Pulmonary artery endothelial cell (primary cell): ENCODE measurements around the gene RIMBP2. TPM values are rescaled to one million over a fixed set of nuclear protein-coding genes. Genes with fewer than 3 reads are reported as not detected.

Experiments used
- DNase-seq: peaks from one replicate; pipeline ENCODE4 v3.0.0-alpha.2; 2011; ENCODE audit warnings: low read depth, low spot score
- total RNA-seq: library from RNA; depleted of rRNA; stranded (reverse); fragments of >200 nt; gene quantifications from 2 replicates; pipeline ENCODE4 v1.2.3, GENCODE V29; 2014

Gene RIMBP2
- total RNA-seq, 1 donor from 2014 or later: not detected

DNA sequence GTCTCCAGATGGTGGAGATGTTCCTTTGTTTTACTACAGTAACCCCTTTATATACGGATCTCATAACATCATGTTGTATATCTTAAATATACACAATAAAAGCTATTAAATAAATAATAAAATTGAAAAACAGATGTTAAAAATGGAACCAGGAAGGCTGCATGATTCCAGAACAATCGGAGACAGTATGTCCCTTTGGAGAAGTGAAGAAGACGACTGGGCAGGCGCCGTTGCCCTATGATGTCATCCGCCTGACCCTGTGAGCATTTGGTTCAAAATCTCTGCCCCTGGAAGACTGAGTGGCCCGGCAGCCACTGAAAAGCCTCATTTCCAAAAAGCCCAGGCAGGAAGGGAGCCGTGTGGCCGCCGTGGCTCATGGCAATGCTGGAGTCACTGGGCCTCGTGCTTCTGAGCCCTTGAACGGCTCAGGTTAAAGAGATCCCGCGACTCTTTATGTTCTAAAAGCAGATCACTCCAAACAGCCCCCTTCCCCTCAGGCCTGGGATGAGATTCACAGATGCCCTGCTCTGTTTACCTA is 30.8 kb downstream of the RIMBP2 start:
- DNase-seq: no peak

- no peak for DNase-seq
Observed at GRCh38 chr12:130683811-130684210, 32.3 kb downstream of the RIMBP2 start.

GRCh38 chr12:130683080-130683479 is 33.0 kb downstream of the RIMBP2 start:
- DNase-seq: no peak

DNA sequence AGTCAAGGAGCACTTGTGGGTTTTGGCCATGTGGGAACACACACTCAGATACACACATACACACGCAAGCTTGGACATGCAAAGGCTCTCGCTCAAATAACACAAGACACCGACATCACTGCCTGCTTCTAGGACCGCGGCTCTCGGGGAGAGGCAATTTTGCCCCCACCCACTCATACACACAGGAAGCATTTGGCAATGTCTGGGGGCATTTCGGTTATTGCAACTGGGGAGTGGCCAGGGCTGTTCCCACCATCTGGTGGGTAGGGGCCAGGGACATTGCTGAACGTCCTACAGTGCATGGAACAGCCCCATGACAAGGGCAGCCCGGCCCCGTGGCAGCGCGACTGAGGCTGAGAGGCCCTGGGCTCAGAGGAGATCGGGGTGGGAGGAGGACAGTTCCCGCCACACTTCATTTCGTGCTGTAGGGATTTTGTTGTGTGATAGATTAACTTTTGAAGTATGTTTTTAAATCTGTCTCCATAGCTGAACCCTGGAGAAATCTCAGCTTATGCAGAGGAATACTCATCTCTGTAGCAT is 35.6 kb downstream of the RIMBP2 start:
- no peak for DNase-seq

DNA sequence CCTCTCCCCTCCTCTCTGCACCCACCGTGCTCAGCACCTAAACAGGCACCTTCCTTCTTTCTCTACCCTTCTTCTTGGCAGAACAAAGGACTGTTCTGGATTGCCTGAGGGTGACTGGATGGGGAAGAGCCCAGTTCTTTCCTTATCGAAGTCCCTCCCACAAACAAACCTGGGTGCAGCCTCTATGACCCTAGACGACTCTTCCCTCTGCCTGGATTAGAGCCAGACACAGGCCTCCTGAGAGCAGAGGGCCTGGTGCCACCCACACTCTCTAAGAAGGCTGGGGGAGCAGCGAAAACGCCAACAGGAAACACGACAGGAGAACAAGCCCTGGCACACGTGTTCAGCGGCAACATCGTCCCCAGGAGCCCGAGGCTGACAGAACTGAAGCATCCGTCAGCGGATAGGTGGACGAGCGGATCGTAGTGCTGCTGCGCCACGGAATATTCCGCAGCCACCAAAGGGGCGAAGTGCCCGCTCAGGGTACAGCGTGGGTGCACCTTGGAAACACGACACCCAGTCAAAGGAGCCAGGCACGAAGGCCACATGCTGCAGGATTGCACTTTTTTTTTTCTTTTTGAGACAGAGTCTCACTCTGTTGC is 38.0 kb downstream of the RIMBP2 start:
- DNase-seq: no peak

DNA sequence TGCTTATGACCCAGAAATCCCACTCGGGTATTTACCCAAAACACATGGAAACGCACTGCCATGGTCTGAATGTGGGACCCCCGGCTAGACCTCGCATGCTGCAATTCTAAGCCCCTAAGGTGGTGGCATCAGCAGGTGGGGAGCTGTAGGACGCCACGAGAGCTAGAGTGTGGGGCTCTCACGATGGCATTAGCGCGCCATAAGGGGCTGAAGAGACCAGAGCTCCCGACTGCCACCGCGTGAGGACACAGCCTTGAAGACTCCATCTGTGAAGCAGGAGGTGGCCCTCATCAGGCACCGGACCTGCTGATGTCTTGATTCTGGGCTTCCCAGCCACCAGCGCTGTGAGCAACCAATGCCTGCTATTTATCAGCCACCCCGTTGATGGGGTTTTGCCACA is 40.3 kb downstream of the RIMBP2 start:
- no peak for DNase-seq

GRCh38 chr12:130675121-130675520 is 41.0 kb downstream of the RIMBP2 start:
- DNase-seq: no peak

DNA sequence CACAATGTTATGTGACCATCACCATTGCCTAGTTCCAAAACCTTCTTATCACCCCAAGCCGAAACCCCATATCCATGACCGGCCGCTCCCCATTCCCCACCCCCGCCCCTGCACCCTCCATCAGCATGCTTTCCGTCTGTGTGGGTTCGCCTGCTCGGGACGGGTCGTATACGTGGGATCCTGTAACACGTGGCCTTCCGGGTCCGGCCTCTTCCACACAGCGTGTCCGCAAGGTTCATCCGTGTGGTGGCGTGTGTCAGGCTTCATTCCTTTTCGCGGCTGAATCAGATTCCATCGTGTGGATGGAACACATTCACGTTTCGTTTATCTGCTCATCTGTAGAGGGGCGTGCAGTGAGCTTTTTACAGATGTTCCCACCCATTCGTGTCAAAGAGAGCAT is 41.4 kb downstream of the RIMBP2 start:
- DNase-seq: no peak

DNA sequence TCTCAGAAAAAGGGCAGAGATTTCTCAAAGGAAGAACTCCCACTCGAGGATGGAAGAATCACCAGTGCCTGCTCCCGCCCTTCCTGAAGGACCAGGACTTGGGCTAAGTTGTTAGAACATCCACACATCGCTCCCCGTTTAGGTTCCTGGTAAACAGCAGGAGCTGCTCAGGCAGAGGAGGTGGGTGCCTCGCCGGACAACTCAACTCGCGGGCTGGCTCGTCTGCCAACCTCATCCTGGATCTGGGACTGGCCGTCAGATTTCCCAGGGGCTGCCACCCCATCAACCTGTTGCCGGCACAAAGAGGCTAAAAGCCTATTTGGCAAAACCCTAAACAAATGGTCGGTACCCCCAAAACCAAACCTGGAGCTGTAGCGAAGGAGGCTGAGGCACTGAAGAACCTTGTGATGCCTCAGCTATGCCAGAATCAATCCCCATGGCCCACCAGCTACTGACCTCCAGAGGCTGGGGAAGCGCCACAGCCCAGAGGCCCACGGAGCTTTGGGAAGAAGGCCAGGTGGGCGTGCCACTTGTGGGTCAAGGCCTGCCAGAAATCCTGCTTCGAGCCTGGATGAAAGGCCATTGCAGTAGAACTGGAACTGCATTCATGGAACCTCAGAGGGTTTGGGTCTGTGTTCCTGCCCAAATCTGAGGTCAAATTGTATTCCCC is 42.9 kb downstream of the RIMBP2 start:
- no peak for DNase-seq

DNA sequence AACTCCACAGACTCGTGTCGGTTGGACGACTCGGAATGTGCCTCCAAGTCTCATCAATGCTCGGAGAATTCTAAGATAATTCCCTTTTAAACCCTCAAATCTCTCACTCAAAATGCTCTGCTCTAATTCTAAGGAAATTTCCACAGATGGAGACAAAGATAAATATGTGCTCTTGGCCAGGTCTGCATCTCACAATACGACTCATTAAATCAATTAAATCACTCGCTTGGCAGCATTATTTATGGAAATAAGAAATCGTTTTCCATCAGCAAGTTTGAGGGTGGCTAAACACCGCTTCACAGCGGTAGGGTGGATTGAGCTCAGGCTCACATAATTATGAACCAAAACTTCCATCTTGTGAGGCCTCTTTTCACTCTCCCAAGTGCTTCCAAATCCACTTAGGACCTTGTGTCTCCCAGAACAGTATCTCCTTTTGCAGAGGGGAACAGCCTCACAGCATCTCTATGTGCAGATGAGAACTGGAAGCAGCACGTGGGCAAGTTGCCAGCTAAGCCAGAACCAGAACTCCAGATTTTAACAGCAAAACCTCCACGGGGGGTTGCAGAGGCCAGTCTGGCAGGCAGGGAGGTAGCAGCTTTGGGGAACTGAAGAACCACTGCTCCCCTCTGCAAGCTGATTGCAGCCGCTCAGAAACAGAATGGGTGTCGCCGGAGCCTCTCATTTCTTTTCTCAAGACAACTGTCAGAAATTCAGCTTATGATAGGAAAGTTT is 43.8 kb downstream of the RIMBP2 start:
- no peak for DNase-seq

DNA sequence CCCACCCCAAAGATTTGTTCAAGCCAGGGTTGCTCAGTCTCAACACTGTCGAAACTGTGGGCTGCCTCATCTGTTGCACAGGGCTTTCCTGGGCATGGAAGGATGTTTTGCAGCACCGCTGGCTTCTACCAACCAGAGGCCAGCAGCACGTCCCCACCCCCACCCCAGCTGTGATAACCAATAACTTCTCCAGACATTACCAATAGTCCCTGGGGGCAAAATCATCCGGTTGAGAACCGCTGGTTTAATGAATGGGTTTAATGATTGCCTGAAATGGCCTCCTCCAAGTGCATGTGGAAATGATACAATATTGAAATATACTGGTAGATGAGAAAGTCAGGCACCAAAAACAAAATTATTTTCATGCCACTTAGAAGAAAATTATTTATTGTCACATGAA is 44.5 kb downstream of the RIMBP2 start:
- DNase-seq: no peak

DNA sequence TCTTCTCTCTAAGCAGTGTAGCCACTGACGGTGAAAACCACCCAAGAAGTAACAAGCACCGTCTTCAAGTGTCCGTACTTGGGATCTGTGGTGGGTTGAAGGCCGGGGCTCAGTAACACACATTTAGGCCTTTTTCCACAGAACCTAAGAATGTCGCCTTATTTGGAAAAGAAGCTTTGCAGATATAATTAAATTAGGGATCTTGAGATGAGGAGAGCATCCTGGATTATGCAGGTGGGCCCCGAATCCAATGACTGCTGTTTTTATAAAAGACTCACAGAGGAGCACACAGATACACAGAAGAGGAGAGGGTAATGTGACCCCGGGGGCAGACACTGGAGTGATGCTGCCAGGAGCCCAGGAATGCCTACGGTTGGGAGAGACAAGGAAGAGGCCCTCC is 46.3 kb downstream of the RIMBP2 start:
- no peak for DNase-seq

DNA sequence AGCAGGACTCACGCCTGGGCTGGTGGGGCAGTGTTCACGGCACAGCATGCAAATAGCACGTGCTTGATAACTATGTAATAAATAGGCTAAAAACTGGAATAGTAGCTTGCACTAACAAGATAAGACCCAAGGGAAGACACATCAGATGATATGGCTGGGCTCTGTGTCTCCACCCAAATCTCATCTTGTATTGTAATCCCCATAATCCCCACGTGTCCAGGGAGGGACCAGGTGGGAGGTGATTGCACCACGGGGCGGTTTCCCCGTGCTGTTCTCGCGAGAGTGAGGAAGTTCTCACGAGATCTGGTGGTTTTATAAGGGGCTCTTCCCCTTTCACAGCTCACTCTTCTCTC is 46.9 kb downstream of the RIMBP2 start:
- DNase-seq: no peak

DNA sequence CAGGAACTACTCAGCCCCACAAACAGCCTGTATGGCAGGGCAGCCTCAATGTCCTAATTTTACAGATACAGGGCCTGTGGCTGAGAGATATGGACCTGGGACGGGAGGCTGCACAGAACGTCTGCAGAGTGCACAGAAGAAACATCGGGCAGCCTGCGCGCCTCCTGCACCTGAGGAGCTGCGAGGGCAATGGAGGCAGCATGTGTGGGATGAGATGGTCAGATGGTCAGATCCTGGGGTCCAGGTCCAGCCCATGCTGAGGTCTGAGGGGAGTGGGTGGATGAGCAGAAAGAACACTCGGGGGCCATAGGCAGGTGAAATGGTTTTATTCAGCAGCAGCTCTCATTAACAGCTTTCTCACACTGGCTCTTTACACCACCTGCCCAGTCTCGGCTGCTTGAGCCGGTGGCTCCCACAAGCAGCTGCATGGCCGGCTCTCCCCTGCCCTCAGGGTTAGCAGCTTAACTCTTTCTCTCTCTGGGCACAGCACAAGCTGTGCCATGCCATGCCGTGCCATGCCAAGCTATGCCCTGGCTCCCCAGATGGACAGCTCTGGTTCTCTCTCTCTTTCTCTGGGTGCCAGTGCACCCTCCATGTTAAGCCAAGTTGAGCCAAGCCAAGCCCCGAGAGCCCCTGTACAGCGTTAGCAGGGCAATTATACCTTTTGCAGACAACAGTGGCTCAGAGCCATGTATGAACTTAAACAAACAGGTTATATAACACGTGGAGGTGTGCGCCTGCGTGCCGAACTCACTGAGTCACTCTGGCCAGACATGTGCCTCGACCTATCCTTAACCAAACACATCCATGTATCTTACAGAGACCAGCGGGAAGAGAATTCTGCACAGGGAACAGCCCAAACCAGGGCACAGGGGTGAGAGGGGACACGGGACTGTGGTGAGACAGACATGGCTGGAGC is 47.6 kb downstream of the RIMBP2 start:
- no peak for DNase-seq

DNA sequence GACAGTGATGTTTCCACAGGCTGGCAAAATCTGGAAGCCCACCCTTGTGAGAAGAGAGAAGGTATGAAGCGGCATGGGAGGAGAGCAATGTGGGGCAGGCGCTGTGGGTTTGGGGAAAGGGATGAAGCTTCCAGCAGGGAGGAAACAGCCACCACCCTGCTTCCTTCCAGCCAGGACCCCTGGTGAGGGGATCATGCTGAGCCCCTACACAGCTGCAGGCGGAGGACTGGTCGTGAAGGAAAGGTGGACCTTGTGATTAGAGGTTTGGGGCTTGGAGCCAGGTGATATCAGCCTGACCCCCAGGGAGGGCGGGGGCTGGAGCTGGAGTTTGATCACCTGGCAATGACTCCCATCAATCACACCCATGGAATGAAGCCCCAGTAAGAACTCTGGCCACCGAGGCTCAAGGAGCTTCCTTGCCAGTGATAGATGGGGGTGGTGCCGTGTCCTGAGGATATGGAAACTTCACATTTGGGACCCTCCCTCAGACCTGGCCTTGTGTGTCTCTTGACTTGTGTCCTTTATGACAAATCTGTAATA is 48.6 kb downstream of the RIMBP2 start:
- DNase-seq: no peak

- no peak for DNase-seq
Observed at GRCh38 chr12:130666645-130667044, 49.5 kb downstream of the RIMBP2 start.

DNA sequence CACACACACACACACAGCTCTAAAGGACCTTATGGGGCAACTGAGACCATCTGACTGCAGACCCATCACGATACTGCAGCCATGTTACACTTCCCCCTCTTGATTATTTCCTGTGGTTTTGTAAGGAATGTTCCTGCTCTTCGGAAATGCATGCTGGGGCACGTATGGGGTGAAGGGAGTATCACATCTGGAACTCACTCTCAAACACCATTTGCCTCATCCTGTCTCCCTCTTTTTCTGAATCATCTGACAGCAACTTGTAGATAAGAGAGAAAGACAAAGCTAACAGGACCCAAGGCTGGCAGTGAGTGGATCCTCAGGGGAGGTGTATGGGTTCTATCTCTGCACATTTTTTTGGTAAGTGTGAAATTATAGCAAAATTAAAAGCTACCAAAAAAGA is 50.3 kb downstream of the RIMBP2 start:
- DNase-seq: no peak

GRCh38 chr12:130664772-130665171 is 51.3 kb downstream of the RIMBP2 start:
- no peak for DNase-seq

- DNase-seq: no peak
Observed at GRCh38 chr12:130664252-130664651, 51.8 kb downstream of the RIMBP2 start.

GRCh38 chr12:130663514-130663913 is 52.6 kb downstream of the RIMBP2 start:
- no peak for DNase-seq
